ENCODE data around the gene KCNH4.

GRCh38 chr17:42174126-42174783 lies 6.7 kb downstream of the KCNH4 start:
- TF ChIP-seq, protein P1, sequence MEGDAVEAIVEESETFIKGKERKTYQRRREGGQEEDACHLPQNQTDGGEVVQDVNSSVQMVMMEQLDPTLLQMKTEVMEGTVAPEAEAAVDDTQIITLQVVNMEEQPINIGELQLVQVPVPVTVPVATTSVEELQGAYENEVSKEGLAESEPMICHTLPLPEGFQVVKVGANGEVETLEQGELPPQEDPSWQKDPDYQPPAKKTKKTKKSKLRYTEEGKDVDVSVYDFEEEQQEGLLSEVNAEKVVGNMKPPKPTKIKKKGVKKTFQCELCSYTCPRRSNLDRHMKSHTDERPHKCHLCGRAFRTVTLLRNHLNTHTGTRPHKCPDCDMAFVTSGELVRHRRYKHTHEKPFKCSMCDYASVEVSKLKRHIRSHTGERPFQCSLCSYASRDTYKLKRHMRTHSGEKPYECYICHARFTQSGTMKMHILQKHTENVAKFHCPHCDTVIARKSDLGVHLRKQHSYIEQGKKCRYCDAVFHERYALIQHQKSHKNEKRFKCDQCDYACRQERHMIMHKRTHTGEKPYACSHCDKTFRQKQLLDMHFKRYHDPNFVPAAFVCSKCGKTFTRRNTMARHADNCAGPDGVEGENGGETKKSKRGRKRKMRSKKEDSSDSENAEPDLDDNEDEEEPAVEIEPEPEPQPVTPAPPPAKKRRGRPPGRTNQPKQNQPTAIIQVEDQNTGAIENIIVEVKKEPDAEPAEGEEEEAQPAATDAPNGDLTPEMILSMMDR (IDR thresholded peaks at IDR 0.05) = no peak
- TF ChIP-seq REST (IDR thresholded peaks at IDR 0.05; ENCODE audit: insufficient read depth in 1 of 2, low read depth in 2 of 2, low read length in 1 of 2) (no peak), POLR2AphosphoS5 (IDR thresholded peaks at IDR 0.05; ENCODE audit: low read depth, low read length) (no peak)

Measured in Panc1 (cell line).